NCI-H2107 treated with DMSO at 0.1 percent for 48 hours (cell line): ENCODE results near the gene NLGN4X.

ENCODE experiments used
- DNase-seq: peaks from one replicate; lab custom pipeline; 2025; ENCODE audit not compliant: unreplicated experiment; lab: John Stamatoyannopoulos, UW

Gene NLGN4X

GRCh38 chrX:5876984-5877596, 351.6 kb downstream of the NLGN4X start:
- DNase-seq: peak; percentile 3

- no peak for DNase-seq
Measured at GRCh38 chrX:5870238-5870637, 358.4 kb downstream of the NLGN4X start.

- no peak for DNase-seq
Measured at GRCh38 chrX:5869786-5870185, 358.9 kb downstream of the NLGN4X start.

- DNase-seq: no peak
Measured at GRCh38 chrX:5867778-5868177, 360.9 kb downstream of the NLGN4X start.

- no peak for DNase-seq
Measured at GRCh38 chrX:5857232-5857631, 371.4 kb downstream of the NLGN4X start.

- no peak for DNase-seq
Measured at GRCh38 chrX:5852941-5853340, 375.7 kb downstream of the NLGN4X start.

GRCh38 chrX:5842601-5843000, 386.1 kb downstream of the NLGN4X start:
- no peak for DNase-seq
